ENCODE results near the gene PSMF1. TPM values are rescaled to one million over a fixed set of nuclear protein-coding genes. Genes with fewer than 3 reads are reported as not detected.

PSMF1 gene
- 21.2 and 27.7 TPM in 2 replicates for total RNA-seq

DNA sequence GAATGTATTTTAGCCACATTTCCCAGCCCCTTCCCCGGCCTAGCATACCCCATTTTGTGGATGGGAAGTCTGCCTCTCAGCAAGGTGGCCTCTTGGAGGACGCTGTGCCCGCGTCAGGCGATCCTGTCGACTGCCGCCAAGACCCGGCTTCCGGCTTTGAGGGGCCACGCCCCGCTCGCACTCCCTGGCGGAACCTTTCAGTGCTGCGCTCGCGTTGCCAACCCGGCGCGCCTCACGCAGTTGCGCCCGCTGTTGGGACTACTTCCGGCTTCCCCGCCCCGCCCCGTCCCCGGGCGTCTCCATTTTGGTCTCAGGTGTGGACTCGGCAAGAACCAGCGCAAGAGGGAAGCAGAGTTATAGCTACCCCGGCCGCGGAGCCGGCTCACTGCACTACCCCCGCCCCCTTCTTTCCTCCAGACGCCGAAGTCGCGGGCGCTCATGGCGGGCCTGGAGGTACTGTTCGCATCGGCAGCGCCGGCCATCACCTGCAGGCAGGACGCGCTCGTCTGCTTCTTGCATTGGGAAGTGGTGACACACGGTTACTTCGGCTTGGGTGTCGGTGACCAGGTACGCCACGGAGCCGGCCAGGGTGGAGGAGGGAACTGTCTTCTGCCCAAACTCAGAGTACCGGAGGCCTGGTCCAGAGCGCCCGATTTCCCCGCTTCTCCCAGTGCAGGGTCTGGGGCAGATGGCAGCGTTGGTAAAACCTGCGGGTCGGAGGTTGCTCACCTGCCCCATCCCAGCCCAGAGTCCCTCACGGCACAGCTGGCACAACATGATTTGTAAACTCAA is at the start of gene PSMF1:
Gene PSMF1, plus strand, starts transcription at position 267 of the 792 bp plus-strand sequence. Its CDS starts 172 bp downstream, at position 439.

GRCh38 chr20:1184638-1185315 is 66.4 kb downstream of the PSMF1 start, which contains the start of gene TMEM74B:
Gene TMEM74B, minus strand, starts transcription at chr20:1184981. Its CDS starts 1,180 bp downstream, at chr20:1183801.

DNA sequence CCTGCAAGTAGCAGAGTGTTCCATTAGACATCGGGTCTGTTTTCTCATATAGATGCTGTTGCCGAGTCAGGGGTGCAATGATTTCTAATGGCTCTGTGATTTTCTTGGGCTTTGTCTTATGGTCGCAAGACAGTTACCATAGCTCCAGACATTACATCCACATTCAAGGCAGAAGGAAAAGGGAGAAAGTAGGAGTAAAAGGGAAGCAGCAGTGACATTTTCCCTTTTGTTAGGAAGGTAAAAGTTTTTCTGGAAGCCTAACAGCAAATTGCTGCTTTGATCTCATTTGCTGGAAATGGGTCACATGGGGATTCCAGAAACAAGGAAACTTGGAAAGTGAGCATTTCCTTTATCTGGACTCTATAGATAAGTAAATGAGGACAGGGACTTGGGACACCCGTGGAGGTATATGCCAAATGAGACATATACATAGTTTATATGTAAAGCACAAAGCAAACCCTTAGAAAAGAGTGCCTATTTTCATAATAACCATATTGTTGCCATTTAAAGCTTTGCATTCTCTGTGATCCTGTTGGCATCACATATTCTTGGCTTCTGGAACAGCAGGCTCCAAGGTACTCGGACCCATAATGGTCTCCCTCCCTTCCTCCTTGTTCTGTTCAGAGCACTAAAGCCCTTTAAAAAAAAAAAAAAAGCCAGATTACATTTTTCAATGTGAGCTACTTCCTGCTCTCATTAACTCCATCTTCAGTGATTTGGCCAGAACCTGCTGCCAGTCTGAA is 84.5 kb downstream of the PSMF1 start, which contains the start of gene C20orf202:
Gene C20orf202, plus strand, starts transcription at position 693 of the 743 bp plus-strand sequence. CDS start 132 bp downstream, outside the sequence.

Other genes starting within 250 kb of the PSMF1 start
- gene ANGPT4, start 202.3 kb upstream of the PSMF1 start, total RNA-seq = not detected in 2 replicates
- gene RSPO4, start 116.3 kb upstream of the PSMF1 start, total RNA-seq = not detected in 2 replicates
- gene TMEM74B, start 66.4 kb downstream of the PSMF1 start, total RNA-seq = 0.11 TPM in 1 of 2 replicates, not detected in the other
- gene C20orf202, start 84.9 kb downstream of the PSMF1 start, total RNA-seq = 0.12 TPM in 1 of 2 replicates, not detected in the other
- gene RAD21L1, start 107.4 kb downstream of the PSMF1 start, total RNA-seq = 0.66 TPM in 1 of 2 replicates, not detected in the other
- gene SNPH, start 147.7 kb downstream of the PSMF1 start, total RNA-seq = 14.6 and 18.1 TPM in 2 replicates
- gene SDCBP2, start 210.5 kb downstream of the PSMF1 start, total RNA-seq = 1.2 and 1.5 TPM in 2 replicates